Fibroblast of gingiva (primary cell): Measurements from ENCODE around the gene GLRX.

ENCODE experiments used
- DNase-seq: peaks from one replicate; pipeline ENCODE4 v3.0.0-alpha.2; 2011; ENCODE audit warnings: low read depth

Gene GLRX

GRCh38 chr5:95808686-95809413, 13.7 kb downstream of the GLRX start:
- peak; percentile 91 for DNase-seq

GRCh38 chr5:95808013-95808685, 14.4 kb downstream of the GLRX start:
- no peak for DNase-seq

- DNase-seq, result no peak
Measured at GRCh38 chr5:95806687-95807086, 15.8 kb downstream of the GLRX start.

GRCh38 chr5:95804736-95805539, 17.6 kb downstream of the GLRX start:
- DNase-seq, result no peak

- DNase-seq, result no peak
Measured at GRCh38 chr5:95803271-95804148, 19.0 kb downstream of the GLRX start.

- DNase-seq, result no peak
Measured at GRCh38 chr5:95801961-95802360, 20.6 kb downstream of the GLRX start.

GRCh38 chr5:95801532-95801931, 21.0 kb downstream of the GLRX start:
- no peak for DNase-seq

GRCh38 chr5:95800553-95800952, 22.0 kb downstream of the GLRX start:
- DNase-seq, result no peak

GRCh38 chr5:95799191-95799835, 23.2 kb downstream of the GLRX start:
- DNase-seq, result no peak

- no peak for DNase-seq
Measured at GRCh38 chr5:95798545-95798944, 24.0 kb downstream of the GLRX start.

- DNase-seq, result no peak
Measured at GRCh38 chr5:95798048-95798447, 24.5 kb downstream of the GLRX start.

GRCh38 chr5:95797301-95797700, 25.2 kb downstream of the GLRX start:
- no peak for DNase-seq

- no peak for DNase-seq
Measured at GRCh38 chr5:95794070-95794516, 28.4 kb downstream of the GLRX start.

- DNase-seq, result no peak
Measured at GRCh38 chr5:95791751-95792150, 30.8 kb downstream of the GLRX start.

GRCh38 chr5:95788493-95788892, 34.0 kb downstream of the GLRX start:
- DNase-seq, result no peak

GRCh38 chr5:95786821-95787418, 35.6 kb downstream of the GLRX start:
- peak; percentile 33 for DNase-seq

GRCh38 chr5:95784514-95785302, 37.8 kb downstream of the GLRX start:
- peak; percentile 20 for DNase-seq

GRCh38 chr5:95783661-95784060, 38.9 kb downstream of the GLRX start:
- no peak for DNase-seq

GRCh38 chr5:95782181-95782580, 40.3 kb downstream of the GLRX start:
- DNase-seq, result no peak

- DNase-seq, result peak; percentile 90
Measured at GRCh38 chr5:95781101-95781583, 41.4 kb downstream of the GLRX start.
